GM21367 (cell line): ENCODE results near the gene BCAR3.
"Not testable (repeated sequence)": the region's sequence is repeated elsewhere in the genome, so short reads cannot be mapped to it uniquely, and the experiment has no call there.

Experiments
- ATAC-seq: cut with Tn5 transposase; IDR thresholded peaks from one replicate; pipeline ENCODE4 v1.9.1; 2021; ENCODE audit not compliant: unreplicated experiment

BCAR3 gene

DNA sequence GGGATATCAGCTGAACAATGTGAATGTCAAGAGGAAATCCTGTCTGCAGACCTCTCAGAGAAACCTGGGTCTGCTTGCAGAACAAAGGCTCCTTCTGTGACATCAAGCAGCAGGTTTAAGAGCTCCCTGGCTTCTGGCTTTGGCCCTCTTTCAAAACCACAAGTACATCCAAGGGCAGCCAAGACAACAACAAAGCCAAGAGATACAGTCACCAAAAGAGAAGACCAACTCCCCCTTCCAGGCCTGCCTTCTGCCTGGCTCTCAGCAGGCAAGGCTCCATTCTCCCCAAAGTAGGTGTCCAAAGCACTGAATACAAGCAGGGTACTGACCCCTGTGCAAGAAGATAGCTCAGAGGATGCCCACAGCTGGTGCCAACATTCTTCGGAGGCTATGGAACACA is 11.5 kb downstream of the BCAR3 start:
- no peak for ATAC-seq

DNA sequence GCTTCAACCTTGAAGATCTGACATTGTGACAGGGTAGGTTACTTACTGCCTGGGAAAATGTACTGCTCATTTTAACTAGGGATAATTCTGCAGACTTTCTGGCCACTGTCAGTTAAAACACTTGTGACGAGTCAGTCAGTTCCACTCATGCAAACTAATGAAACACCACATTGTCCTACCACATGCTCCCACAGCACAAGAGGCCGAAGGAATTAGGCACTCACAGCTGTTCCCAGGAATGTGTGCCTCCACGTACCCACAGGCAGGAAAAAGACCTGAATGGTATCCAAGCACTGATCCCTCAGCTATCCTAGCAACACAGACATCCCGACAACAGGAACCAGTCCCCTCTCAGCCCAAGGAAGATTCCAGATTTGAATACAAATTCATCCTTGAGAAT is 12.3 kb downstream of the BCAR3 start:
- no peak for ATAC-seq

DNA sequence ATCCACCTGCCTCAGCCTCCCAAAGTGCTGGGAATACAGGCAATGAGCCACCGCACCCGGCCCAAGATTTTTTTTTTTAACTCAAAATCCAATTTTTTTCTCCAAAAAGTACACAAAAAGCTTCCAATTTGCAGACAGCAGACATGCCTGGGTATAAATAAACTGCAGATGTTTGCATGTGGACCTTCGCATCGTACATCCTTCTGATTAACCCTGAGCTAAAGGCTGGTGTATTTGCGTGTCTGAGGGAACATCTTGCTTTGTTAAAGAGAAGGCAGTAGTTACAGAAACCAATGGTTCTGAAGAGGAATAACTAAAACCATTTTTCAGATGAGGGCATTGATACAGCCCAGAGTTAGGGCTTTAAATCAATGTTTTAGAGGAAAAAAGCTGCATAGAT is 12.7 kb downstream of the BCAR3 start:
- no peak for ATAC-seq

DNA sequence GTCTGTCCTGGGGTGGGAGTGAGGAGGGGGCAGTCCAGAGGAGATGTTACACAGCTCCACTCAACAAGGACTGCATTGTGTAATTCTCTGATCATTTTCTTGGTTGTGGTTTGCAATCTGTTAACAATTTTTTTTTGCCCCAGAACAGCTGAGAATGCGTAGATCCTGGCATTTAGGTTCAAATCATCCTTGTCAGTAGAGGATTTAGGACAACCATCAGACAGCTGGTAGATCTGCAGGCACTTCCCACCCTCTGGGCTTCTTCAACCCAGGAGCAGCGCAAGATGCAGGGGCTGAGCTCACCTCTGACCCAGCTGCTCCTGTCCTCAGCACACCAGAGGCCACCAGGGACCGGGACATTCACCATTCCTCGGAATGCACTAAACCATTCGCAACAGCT is 13.5 kb downstream of the BCAR3 start:
- ATAC-seq, result no peak

DNA sequence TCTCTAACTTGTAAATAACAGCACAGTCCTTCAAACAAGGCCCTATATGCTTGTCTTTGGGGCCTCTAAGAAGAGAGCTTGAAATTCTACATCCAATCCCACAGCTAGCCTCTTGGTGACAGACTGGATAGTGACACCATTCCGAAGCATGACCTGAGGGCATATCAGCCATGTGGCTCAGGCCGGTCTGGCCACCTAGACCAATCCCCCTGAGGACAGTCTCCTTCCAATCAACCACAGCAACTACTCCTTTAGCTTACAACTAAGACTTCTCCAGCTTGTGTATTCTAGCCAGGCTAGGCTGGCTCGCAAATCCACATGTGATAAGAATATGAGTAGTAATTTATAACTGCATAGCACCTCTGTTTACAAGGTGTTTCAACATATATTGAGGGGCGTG is 14.0 kb downstream of the BCAR3 start:
- ATAC-seq, result no peak

DNA sequence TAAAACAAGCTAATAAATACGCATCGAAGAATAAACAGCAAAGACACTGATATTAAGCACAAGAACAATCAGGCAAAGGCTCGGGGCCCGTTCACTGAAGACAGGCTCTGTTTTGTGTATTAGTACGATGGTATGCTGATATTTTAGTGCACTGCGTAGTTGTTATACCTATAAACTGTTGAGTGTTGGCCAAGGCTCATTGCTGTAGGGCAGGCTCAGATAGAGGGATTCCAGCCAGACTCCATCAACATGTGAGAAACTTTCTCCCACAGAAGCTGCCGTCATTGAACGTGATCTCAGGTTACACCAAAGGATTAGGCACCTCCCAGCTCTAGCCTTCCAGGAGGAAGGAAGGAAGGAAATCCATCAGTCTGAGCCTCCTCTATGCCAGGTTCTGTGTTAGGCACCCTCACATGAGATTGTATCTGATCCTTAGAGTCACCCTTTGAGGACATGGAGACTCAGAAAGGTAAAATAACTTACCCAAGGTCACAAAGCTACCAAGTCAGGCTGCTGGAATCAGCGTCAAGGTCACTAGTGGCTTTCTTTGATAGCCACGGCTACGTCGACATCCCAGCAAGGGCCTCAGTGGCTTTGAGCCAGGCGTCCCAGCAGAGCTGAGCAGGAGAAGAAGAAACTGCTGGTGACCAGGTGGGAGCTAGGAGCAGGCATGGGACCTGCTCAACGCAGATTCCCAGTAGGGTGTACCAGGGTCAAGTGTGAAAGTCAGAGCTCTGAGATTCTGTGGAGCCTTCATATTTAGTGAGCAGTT is 14.8 kb downstream of the BCAR3 start:
- ATAC-seq, result no peak

DNA sequence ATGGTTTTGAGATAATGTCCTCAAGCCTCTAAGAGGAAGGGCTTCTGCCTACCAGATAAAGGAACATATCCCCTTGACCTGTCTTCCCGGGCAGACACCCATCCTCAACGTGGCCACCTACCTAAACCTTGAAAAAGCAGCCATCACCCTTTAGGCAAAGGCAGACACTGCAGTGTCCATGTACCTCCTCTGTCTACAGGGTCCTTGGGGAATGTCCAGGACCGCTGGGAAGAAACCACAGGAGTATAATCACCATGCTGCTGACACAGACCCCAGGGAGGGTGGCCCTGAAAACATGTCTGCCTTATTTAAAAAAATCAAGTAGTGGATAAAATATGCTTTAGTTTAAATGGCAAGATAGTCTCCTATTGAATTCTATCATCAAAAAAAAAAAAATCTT is 16.6 kb downstream of the BCAR3 start:
- ATAC-seq, result no peak

DNA sequence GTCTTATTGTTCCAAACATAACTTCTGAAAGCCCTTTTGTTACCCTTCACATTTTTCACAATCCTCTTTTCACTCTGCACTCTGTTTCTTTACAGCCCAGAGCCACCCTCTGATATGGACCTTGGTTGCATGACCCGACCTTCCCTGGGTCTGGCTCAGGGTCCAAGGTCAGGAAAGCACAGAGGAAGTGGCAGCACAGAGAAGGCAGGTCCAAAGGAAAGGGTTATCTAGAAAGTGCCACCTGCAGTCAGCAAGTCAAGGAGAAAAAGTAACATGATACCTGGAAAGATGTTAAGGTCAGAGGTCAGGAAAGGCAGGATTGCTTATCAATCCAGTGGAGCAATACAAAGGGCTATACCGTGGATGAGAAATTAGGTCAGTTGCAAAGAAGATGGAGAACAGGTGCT is 18.4 kb downstream of the BCAR3 start:
- no peak for ATAC-seq

DNA sequence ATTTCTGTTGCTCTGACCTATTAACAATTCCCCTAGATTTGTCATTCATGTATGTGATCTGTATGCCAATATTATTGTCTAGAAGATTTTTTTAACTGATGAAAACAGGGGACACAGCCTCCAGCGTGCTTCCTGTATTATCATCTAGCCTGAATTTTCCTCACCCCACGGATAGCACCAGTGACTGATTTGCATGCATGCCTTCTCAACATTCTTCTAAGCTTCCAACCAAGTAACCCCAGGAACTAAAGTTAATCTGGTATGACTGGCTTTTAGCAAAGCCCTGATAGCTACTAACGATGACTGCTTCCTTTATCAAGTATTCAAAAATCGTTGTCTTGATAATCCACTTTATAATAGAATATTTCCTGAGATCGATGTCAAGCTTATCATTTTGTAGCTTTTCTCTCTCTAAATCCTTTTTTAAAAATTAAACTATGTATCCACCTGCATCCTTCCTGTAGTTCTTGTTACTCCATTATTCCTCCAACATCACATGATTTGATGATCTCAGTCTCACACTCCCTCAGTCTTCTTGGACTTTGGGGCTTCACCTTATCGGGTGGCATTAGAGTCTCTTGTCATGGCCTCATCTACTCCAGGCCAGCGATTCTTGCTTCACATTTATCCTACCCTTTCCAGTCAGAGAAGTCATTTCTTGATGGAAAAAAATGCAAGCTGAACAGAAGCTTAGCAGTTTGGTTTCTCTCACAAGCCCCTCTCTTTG is 19.0 kb downstream of the BCAR3 start:
- no peak for ATAC-seq

DNA sequence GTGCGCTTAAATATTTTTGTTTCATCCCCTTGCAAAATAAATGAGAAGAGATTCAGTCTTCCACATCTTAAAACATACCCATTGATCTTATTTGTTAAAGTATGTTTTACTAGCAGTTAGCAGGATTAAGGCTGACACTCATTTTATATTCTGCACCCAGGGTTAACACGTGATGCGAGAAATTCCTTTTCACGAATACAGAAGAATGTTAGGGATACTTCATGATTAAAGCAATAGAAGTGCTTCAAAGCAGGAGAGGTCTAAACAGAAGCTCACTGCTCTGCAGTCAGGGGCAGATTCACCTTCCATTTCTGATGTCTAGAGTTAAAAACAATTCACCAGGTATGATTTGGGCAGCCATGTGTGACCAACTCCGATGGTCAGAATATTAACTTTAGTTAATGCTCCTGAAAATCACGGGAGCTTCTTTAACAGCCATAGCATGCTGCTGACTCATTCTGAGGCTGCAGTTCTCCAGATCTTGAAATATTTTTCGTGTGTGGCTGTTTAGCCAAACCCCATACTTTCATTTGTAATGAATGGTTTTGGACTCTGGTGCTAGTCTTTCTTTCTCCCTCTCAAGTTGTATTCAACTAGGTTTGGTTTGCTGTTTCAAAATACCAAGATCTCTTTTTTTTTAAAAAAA is 19.7 kb downstream of the BCAR3 start:
- ATAC-seq, result no peak

DNA sequence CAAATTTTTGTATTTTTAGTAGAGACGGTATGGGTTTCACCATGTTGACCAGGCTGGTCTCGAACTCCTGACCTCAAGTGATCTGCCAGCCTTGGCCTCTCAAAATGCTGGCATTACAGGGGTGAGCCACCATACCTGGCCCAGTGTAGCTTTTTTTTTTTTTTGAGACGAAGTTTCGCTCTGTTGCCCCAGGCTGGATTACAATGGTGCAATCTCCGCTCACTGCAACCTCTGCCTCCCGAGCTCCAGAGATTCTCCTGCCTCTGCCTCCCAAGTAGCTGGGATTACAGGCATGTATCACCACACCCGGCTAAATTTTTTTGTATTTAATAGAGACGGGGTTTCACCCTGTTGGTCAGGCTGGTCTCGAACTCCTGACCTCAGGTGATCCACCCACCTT is 20.3 kb downstream of the BCAR3 start:
- not testable (repeated sequence) for ATAC-seq

DNA sequence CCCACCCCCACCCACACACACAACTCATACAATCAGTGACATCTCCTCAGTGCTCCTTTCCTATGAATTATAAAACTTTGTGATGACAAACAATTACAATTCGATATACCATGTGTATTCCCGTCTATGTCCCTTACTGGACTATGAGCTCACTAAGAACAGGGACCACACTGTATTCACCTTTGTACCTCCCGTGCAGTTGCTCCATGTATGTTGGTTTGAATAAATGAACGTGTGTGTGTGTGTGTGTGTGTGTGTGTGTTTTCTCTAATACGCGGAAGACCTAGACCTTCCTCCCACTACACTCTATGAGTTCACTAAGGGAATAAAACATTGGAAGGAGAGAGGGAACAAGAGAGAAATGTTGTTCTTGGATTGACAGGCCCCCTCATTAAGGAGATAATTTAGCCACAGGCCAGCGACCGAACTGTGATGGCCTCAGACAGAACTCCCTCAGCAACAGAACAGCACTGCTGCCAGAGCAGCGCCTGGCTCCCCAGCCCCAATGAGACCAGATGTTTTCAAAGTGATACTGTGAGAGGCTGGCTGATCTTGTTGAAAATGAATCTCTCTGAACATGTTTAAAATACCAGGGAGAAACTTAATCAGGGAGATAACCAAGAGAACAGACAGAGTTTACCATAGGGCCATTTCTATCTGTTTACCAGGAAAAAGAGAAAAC is 21.7 kb downstream of the BCAR3 start:
- ATAC-seq, result no peak

DNA sequence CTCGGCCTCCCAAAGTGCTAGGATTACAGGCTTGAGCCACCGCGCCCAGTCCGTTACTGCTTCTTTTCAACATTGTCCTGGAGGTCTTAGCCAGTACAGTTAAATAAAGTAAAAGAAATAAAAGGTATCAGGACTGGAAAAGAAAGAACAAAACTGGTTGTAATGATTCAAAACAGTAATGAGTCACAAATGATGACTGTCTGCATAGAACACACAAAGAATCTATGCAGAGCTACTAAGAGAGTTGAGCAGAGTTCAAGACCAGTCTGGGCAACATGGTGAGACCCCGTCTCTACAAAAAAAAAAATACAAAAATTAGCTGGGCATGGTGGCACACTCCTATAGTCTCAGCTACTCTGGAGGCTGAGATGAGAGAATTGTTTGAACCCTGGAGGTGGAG is 23.4 kb downstream of the BCAR3 start:
- ATAC-seq, result no peak

DNA sequence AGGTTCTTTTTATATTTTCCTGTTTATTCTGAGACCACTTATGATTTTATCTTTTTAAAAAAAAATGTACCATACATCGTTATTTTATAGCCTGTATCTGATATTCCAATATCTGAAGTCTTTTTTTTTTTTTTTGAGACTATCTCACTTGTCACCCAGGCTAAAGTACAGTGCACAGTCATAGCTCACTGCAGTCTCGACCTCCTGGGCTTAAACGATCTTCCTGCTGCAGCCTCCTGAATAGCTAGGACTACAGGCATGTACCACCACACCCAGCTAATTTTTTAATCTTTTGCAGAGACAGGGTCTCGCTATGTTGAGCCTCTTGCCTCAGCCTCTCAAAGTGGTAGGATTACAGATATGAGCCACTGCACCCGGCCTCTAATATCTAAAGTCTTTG is 25.1 kb downstream of the BCAR3 start:
- ATAC-seq, result no peak

DNA sequence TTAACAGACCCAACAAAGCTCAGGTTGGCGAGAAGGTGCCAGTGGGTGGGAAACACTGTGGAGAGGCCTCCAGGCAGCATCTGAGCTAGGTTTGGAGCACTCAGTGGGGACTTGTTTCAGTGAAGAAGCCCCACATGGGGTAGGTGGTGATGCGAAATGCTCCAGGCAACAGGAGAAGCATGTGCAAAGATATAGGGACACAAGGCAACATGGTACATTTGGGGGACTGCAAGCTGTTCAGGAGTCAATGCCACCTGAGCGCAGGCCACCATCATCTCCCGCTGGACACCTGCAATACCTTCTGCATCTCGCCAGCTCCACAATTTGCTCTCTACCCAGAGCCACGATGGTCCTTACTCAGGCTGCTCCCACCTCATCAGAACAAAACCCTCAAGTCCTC is 28.0 kb downstream of the BCAR3 start:
- ATAC-seq, result no peak

DNA sequence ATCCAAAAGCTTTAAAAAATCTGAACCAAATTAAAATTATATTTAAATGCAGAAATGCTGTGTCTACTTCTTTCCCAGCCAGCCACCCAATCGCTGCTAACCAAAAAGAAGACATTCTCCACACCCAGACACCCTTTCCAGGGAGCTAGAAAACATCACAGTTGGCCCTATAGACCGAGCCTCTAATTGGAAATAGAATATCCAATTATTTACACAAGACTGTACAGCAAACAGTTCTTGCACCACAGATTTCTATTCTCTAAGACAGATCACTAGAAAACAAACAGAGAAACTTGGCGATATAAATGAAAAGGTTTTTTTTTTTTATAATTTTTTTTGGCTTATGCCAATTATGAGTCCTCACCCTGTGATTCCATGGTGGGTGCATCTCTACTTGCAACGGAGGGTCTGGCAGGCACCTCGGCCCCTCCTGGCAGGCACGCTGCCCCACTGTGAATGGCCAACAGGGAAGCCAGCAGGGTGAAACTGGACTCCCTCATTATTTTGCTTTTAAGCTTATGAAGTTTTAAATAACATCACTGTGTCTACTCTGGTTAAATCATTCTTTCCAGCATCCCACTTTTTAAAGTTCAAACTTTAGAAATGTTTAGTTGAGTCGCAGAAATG is 29.2 kb downstream of the BCAR3 start:
- no peak for ATAC-seq

DNA sequence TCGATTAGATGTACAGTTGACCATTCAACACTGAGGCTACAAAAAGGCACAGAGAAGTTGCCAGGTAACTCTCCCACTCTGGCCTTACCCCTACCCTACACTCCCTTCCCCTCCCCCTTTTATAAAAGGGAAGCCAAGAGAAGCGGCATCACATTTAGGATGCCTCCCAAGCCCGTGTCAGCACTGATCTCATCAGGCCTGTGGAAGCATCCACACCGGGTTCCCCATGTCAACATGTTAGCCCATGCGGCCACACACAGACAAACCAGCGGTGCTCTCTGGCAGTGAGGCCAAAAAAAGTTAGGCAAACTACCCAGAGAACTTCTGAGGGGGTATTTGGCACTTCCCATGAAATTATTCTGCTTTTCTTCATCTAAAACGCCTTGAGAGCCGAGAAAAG is 29.9 kb downstream of the BCAR3 start:
- ATAC-seq, result no peak

DNA sequence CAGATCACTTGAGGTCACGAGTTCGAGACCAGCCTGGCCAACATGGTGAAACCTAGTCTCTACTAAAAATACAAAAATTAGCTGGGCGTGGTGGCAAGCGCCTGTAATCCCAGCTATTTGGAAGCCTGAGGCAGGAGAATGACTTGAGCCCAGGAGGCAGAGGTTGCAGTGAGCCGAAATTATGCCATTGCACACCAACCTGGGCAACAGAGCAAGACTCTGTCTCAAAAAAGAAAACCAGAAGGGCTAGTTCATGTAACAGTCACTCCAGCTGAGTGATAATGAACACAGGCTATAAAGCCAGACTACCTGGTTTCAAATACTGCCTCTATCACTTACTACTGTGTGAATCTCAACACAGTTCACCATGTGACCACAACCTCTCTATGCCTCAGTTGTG is 31.5 kb downstream of the BCAR3 start:
- ATAC-seq, result not testable (repeated sequence)

DNA sequence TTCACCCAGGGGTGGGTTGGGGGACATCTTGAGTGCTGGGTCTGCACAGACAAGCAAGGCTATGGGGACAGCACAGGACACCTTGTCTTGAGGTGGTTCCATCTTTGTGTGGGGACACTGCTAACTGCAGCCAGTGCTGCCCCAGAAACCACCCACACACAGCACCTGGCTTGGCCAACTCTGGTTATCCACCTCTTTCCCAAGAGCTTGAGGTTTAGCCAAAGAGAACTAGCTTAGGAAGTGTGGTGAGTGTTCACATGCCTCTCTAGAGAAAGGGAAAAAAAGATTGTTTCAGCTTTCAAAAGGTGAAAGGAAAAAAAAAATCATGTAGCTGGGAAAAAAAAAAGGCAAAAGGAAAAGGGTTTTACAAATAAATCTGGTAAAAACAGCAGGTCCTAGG is 32.4 kb downstream of the BCAR3 start:
- ATAC-seq, result no peak

DNA sequence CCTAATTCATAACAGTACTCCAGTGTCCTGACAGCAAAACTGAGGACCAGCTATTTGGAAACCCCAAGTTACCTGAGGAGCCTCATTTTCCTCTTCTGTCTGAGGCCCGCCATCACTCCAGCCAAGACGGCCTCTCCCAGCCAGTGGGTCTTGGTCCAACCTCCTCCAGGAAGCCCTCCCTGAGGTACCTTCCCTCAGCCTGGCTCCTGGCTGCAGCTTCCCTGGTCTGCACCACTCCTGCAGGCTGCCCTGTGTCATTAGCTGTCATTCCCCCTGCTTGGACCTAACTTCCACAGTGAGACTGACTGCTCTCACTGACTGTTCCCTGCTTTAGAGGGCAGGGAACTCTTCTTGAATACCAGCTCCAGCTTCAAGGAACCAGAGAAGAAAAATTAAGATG is 33.0 kb downstream of the BCAR3 start:
- ATAC-seq, result no peak

DNA sequence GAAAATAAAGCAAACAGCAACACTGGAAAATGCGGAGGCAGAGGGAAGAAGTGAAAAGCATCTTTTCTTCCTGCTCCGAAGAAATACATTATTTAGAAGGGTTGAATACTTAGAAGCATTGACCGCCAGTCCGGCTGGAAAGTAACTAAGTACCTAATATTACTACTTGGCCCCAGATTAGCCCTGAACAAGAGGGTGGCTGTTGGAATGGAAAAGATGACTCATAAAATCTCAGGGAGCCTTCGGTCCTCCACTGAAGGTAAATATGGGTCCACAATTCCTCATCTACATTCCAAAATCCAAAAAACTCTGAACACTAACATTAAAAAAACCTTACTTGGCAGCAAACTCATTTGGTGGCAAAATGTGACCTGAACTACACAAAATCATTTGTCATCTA is 40.1 kb downstream of the BCAR3 start:
- ATAC-seq, result no peak
